ENCODE measurements around the gene IRGC. TPM values are rescaled to one million over a fixed set of nuclear protein-coding genes. Genes with fewer than 3 reads are reported as not detected.

Gene IRGC
- total and polyA plus RNA-seq, 9 of the 15 experiments (the other 6 are each of a cell fraction or from before 2014, with no cell fraction given), result not detected

- TF ChIP-seq ARID1B (IDR thresholded peaks at IDR 0.05), result peak; percentile 60; the same call in 1 of the 2 replicates
- TF ChIP-seq ZBTB1 (CRISPR knock-in tag; IDR thresholded peaks at IDR 0.05; ENCODE audit: borderline replicate concordance, low read depth), result peak; percentile 61; the same call in 1 of the 2 replicates
- no peak for TF ChIP-seq RFX5 (IDR thresholded peaks at IDR 0.05; ENCODE audit: low read depth, low read length)
- TF ChIP-seq, protein P1, sequence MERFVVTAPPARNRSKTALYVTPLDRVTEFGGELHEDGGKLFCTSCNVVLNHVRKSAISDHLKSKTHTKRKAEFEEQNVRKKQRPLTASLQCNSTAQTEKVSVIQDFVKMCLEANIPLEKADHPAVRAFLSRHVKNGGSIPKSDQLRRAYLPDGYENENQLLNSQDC (CRISPR knock-in tag; IDR thresholded peaks at IDR 0.05), result no peak
- TF ChIP-seq LCOR (CRISPR knock-in tag; IDR thresholded peaks at IDR 0.05), result peak; percentile 24; the same call in 1 of the 2 replicates
- TF ChIP-seq ZKSCAN1 (IDR thresholded peaks at IDR 0.05; ENCODE audit: low read depth, low read length), result peak; percentile 94
- peak; percentile 25 for TF ChIP-seq PRDM10 (IDR thresholded peaks at IDR 0.05; ENCODE audit: partially characterized antibody)
- no peak for TF ChIP-seq ZNF77 (CRISPR knock-in tag; IDR thresholded peaks at IDR 0.05)
- peak; percentile 49; the same call in 1 of the 2 replicates for TF ChIP-seq NFE2 (IDR thresholded peaks at IDR 0.05; ENCODE audit: low read depth)
- TF ChIP-seq, protein P2, sequence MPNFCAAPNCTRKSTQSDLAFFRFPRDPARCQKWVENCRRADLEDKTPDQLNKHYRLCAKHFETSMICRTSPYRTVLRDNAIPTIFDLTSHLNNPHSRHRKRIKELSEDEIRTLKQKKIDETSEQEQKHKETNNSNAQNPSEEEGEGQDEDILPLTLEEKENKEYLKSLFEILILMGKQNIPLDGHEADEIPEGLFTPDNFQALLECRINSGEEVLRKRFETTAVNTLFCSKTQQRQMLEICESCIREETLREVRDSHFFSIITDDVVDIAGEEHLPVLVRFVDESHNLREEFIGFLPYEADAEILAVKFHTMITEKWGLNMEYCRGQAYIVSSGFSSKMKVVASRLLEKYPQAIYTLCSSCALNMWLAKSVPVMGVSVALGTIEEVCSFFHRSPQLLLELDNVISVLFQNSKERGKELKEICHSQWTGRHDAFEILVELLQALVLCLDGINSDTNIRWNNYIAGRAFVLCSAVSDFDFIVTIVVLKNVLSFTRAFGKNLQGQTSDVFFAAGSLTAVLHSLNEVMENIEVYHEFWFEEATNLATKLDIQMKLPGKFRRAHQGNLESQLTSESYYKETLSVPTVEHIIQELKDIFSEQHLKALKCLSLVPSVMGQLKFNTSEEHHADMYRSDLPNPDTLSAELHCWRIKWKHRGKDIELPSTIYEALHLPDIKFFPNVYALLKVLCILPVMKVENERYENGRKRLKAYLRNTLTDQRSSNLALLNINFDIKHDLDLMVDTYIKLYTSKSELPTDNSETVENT (CRISPR knock-in tag; IDR thresholded peaks at IDR 0.05), result no peak
- peak; percentile 28 to 74; a peak in 1 of 4 replicates for TF ChIP-seq UBTF (IDR thresholded peaks at IDR 0.05; ENCODE audit: borderline replicate concordance in 1 of 2, low read depth in 2 of 2, low read length in 2 of 2)
These were observed 49.4 kb downstream of the IRGC start (continued) for GRCh38 chr19:43765109-43765876.

Data from K562 (cell line).